22Rv1 (cell line): ENCODE data around the gene SPATA46.
"Not testable (repeated sequence)": the region's sequence is repeated elsewhere in the genome, so short reads cannot be mapped to it uniquely, and the experiment has no call there.

Experiments used
- H3K27ac ChIP-seq: fragments of 450-650 bp; 2 replicates; pipeline ENCODE4 v1.5.1; 2017
- ZFX ChIP-seq: fragments of 450-650 bp; IDR thresholded peaks from 2 replicates; pipeline ENCODE4 v1.6.1; 2017; ENCODE audit warnings: antibody characterized with exemption, borderline replicate concordance
- TF ChIP-seq, protein P1 (sequence below): fragments of 450-650 bp; IDR thresholded peaks from 2 replicates; pipeline ENCODE4 v1.5.1; 2017; ENCODE audit warnings: mild to moderate bottlenecking

Gene SPATA46

GRCh38 chr1:162360874-162361260, 15.8 kb downstream of the SPATA46 start:
- no peak overlapping the region for H3K27ac ChIP-seq
- TF ChIP-seq, protein P1, sequence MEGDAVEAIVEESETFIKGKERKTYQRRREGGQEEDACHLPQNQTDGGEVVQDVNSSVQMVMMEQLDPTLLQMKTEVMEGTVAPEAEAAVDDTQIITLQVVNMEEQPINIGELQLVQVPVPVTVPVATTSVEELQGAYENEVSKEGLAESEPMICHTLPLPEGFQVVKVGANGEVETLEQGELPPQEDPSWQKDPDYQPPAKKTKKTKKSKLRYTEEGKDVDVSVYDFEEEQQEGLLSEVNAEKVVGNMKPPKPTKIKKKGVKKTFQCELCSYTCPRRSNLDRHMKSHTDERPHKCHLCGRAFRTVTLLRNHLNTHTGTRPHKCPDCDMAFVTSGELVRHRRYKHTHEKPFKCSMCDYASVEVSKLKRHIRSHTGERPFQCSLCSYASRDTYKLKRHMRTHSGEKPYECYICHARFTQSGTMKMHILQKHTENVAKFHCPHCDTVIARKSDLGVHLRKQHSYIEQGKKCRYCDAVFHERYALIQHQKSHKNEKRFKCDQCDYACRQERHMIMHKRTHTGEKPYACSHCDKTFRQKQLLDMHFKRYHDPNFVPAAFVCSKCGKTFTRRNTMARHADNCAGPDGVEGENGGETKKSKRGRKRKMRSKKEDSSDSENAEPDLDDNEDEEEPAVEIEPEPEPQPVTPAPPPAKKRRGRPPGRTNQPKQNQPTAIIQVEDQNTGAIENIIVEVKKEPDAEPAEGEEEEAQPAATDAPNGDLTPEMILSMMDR: no peak
- TF ChIP-seq ZFX: no peak

DNA sequence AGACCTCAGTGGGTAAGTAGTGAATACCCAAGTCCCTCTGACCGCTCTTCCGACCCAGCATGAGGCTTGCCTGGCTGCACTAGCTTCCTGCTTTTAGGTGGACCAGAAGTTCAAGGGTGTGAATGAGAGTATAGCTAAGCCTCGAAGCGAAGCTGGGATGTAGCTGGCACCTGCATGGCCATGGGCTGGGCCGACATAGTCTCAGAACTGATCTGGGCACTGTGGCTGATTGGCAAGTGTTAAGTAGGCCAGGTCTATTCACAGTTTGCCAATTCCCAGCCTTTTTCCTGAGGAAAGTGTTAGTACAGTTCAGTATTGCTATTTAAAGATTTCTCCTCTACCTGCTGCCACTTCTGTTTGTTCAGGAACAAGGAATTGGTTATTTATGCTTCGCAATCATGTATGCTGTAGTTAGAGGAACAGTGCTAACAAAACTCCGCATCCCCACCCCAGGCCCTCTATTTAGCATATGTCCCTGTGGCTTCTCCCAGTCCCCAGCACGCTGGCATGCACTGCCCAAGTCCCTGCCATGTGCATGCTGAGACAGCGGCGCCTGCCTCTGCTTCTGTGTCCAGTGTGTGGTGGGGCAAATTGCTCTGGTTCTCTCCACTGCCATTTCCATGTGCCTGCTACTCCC, 16.3 kb downstream of the SPATA46 start:
- no peak for TF ChIP-seq ZFX
- TF ChIP-seq, protein P1: no peak
- H3K27ac ChIP-seq: no peak overlapping the region

- no peak for TF ChIP-seq ZFX
- TF ChIP-seq, protein P1: no peak
These were observed 17.0 kb downstream of the SPATA46 start for GRCh38 chr1:162359523-162360236.

DNA sequence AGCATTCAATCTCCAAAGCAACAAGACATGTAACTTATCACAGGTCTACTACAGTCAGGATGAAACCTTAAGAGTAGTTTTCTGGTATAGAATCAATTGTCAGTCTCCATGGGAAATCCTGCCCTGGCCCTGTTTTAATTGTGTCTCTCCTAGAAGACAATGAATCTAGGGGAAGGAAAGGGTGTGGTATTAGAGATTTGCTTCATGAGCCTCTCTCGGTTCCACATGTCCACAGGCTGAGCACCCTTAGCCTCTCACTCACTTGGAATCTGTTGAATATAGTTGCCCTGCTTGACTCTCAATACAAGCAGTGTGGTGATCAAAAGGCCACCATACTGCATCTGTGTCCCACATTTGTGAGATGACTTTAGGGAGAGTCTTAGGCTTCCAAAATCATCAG, 17.7 kb downstream of the SPATA46 start:
- TF ChIP-seq, protein P1: no peak
- TF ChIP-seq ZFX: no peak
- no peak overlapping the region for H3K27ac ChIP-seq

More at GRCh38 chr1:162359523-162360236, 17.0 kb downstream of the SPATA46 start:
- no peak overlapping the region for H3K27ac ChIP-seq

- TF ChIP-seq ZFX: no peak
- TF ChIP-seq, protein P1: peak; percentile 89
- H3K27ac ChIP-seq: no peak overlapping the region
These were observed 18.9 kb downstream of the SPATA46 start for GRCh38 chr1:162357681-162358266.

GRCh38 chr1:162353702-162354101, 23.0 kb downstream of the SPATA46 start:
- no peak overlapping the region for H3K27ac ChIP-seq
- TF ChIP-seq ZFX: no peak
- TF ChIP-seq, protein P1: no peak

DNA sequence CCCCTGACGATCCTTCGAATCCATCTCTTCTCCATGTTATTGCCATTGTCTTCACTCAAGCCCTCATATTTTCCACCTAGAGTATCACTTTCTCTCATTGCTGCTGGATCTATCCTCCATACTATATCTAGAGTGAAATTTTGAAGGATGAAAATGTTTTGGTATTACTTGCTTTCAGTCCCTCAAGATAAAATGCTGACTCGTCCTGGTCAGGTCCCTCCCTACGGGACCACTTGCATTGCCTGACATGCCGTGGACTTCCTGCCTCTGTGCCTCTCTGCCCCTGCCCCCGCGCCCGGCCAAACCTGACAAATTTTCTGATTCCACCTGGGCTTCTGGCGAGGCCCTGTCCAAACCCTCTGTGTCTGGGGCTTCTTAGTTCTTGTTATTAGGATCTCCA, 23.6 kb downstream of the SPATA46 start:
- TF ChIP-seq ZFX: no peak
- TF ChIP-seq, protein P1: no peak
- H3K27ac ChIP-seq: no peak overlapping the region

GRCh38 chr1:162351874-162352273, 24.8 kb downstream of the SPATA46 start:
- not testable (repeated sequence) for H3K27ac ChIP-seq
